ENCODE results near the gene FIGN. TPM values are rescaled to one million over a fixed set of nuclear protein-coding genes. Genes with fewer than 3 reads are reported as not detected.

Gene FIGN
- total RNA-seq, 1 donor from 2014 or later = not detected

DNA sequence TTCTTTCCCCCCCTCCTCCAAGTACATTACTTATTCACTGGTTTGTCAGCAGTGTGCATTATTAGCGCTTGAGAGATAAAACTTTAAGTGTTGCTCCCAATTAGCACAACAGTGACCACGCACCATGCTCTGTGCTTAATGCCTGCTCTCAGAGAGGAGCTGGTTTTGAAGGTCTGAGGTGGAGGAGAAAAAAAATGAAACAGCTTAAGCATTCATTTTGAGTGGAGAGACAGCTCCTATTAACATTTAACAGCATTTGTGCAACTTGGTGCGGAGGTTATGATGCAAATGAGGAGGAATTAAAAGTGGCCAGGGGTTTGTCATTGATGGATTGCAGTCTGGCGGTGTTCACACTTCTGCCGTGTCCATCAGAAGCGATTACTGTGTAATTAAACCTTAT, 141.8 kb downstream of the FIGN start:
- Mint-ChIP-seq H3K4me3 (no peak overlapping the region), H3K9me3 (no peaks in the 10 kb centered on the region), H3K4me1 (no peaks in the 10 kb centered on the region), H3K27ac (no peak overlapping the region), H3K27me3 (no peaks in the 10 kb centered on the region), H3K36me3 (ENCODE audit: low read depth) (no peaks in the 10 kb centered on the region)
- no peak for ATAC-seq (ENCODE audit: low read depth)
- DNase-seq = no peak
- intact Hi-C loops (cut with micrococcal nuclease) = no loop called here
- CTCF ChIA-PET = no interaction called here
- POLR2A ChIA-PET = no interaction called here
- TF ChIP-seq, protein P1, sequence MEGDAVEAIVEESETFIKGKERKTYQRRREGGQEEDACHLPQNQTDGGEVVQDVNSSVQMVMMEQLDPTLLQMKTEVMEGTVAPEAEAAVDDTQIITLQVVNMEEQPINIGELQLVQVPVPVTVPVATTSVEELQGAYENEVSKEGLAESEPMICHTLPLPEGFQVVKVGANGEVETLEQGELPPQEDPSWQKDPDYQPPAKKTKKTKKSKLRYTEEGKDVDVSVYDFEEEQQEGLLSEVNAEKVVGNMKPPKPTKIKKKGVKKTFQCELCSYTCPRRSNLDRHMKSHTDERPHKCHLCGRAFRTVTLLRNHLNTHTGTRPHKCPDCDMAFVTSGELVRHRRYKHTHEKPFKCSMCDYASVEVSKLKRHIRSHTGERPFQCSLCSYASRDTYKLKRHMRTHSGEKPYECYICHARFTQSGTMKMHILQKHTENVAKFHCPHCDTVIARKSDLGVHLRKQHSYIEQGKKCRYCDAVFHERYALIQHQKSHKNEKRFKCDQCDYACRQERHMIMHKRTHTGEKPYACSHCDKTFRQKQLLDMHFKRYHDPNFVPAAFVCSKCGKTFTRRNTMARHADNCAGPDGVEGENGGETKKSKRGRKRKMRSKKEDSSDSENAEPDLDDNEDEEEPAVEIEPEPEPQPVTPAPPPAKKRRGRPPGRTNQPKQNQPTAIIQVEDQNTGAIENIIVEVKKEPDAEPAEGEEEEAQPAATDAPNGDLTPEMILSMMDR (IDR thresholded peaks at IDR 0.05) = no peak

DNA sequence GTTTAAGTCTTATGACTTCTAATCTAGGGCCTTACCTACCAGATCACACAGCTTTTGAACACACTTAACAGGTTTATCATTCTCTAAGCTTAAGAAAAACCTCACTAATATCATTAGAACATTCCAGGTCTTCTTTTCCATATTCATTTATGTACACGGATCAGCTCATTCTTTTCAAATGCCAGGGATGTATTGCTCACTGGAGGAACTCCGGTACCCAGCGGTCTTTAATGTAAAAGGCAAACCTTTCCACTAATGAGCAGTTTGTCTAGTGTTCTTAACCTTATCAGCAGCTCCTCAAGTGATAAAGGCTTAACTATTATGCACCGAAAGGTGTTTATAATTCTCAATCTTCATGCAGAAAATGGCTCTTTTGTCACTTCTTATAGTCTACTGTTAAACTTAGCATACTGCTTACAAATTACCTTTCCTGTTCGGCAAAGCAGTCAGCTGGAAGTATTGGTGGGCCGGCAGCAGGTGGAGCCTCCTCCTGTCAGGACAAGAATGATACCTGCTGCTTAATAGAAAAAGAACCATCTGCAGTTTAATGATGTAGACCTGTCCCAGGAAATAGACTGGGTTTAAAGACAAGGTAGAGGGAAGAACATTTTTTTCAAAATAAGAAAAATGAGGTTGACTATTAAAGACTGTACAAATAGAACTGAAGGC, 142.7 kb downstream of the FIGN start:
- no peaks in the 10 kb centered on the region for H3K36me3 Mint-ChIP-seq (ENCODE audit: low read depth)
- no peak for DNase-seq
- TF ChIP-seq, protein P1 (IDR thresholded peaks at IDR 0.05) = no peak
- POLR2A ChIA-PET = no interaction called here
- ATAC-seq (ENCODE audit: low read depth) = no peak
- H3K4me1 Mint-ChIP-seq = no peaks in the 10 kb centered on the region
- H3K27ac Mint-ChIP-seq = no peak overlapping the region
- CTCF ChIA-PET = no interaction called here
- H3K4me3 Mint-ChIP-seq = no peak overlapping the region
- H3K9me3 Mint-ChIP-seq = no peaks in the 10 kb centered on the region
- intact Hi-C loops (cut with micrococcal nuclease) = no loop called here
- no peaks in the 10 kb centered on the region for H3K27me3 Mint-ChIP-seq

DNA sequence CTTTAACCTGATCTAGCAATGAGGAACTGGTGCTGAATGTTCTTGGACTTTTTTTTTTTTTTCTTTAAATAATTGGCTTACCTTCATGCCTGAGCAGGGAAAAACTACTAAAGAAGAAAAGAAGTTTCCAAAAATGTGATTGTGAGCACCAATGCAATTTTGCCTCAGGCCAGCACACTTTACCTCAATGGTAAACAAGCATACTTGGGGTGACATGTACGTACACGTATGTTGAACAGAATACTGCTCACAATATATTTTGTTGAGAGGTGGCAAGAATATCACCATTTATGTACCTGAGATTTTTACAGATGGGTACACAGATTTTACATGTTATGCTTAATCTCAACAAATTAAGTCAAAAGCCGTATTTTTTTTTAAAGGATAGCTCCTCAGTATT, 144.3 kb downstream of the FIGN start:
- Mint-ChIP-seq H3K4me3 (no peak overlapping the region), H3K4me1 (no peaks in the 10 kb centered on the region), H3K27me3 (no peaks in the 10 kb centered on the region), H3K9me3 (no peaks in the 10 kb centered on the region), H3K36me3 (ENCODE audit: low read depth) (no peaks in the 10 kb centered on the region), H3K27ac (no peak overlapping the region)
- ChIA-PET POLR2A (no interaction called here), CTCF (no interaction called here)
- TF ChIP-seq, protein P1 (IDR thresholded peaks at IDR 0.05) = no peak
- ATAC-seq (ENCODE audit: low read depth) (no peak), DNase-seq (no peak)
- intact Hi-C loops (cut with micrococcal nuclease) = no loop called here

DNA sequence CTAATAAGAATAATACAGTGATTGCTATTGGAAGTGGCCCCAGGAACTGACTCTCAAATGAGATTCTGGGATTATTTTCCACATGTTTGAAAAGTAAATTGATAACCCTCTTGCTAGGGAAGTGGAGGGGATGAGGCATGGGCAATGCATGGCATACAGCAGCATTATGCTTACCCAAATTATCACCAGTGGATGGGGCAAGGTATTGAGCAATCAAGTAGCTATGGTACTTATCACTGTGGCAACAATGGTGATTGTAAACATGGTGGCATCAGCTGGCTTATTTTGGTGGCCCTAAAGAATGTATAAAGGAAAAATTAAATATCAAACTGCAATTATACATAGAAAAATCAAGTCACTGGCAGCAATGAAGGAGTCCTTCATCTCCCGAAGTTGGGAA, 155.1 kb downstream of the FIGN start:
- no peaks in the 10 kb centered on the region for H3K27me3 Mint-ChIP-seq
- no peaks in the 10 kb centered on the region for H3K9me3 Mint-ChIP-seq
- no peak overlapping the region for H3K27ac Mint-ChIP-seq
- H3K36me3 Mint-ChIP-seq (ENCODE audit: low read depth) = no peaks in the 10 kb centered on the region
- DNase-seq (no peak), ATAC-seq (ENCODE audit: low read depth) (no peak)
- TF ChIP-seq, protein P1 (IDR thresholded peaks at IDR 0.05) = no peak
- intact Hi-C loops (cut with micrococcal nuclease) = no loop called here
- H3K4me3 Mint-ChIP-seq = no peak overlapping the region
- CTCF ChIA-PET = no interaction called here
- POLR2A ChIA-PET = no interaction called here
- no peaks in the 10 kb centered on the region for H3K4me1 Mint-ChIP-seq

DNA sequence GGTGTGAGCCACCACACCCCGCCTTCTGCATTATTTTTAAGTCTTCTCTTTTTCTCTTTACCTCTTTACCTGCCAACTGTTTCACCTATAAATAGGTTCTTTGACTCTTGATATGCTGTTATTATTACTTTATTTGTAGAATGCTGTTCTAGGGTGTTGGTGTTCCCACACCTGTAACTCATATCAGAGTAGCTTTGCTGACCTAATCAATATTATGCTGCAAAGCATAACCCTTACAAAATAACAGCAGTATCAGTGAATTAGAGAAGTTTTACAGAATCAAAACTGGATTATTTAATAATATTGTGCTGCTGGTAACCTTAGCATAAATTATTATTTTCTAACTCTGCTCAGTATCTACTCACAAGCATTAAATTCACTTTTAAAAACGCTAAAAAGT, 161.5 kb downstream of the FIGN start:
- TF ChIP-seq, protein P1 (IDR thresholded peaks at IDR 0.05) = no peak
- H3K36me3 Mint-ChIP-seq (ENCODE audit: low read depth) = no peaks in the 10 kb centered on the region

More for the DNA sequence above, 161.5 kb downstream of the FIGN start:
- CTCF ChIA-PET = no interaction called here
- POLR2A ChIA-PET = no interaction called here
- ATAC-seq (ENCODE audit: low read depth) (no peak), DNase-seq (no peak)
- Mint-ChIP-seq H3K4me3 (no peak overlapping the region), H3K27ac (no peak overlapping the region), H3K27me3 (no peaks in the 10 kb centered on the region), H3K4me1 (no peaks in the 10 kb centered on the region), H3K9me3 (no peaks in the 10 kb centered on the region)
- intact Hi-C loops (cut with micrococcal nuclease) = no loop called here

Data from activated B cell treated with CpG ODN at 0.5 μM for 24 hours (primary cell).